Right lobe of liver (tissue), 4 donors: ENCODE data around the gene PI16.

Source experiments
- CTCF ChIP-seq, 4 donors: fragments of 200-600 bp in 3 of 4; fragments of 450-650 bp in 1 of 4; IDR thresholded peaks; one replicate each; pipeline versions ENCODE4 v1.5.1 to v1.8.0; 2016 to 2022; ENCODE audit warnings: antibody characterized with exemption in 4 of 4, mild to moderate bottlenecking in 2 of 4
- POLR2A ChIP-seq: fragments of 450-650 bp; IDR thresholded peaks from one replicate; pipeline ENCODE4 v1.6.1; 2017; ENCODE audit warnings: antibody characterized with exemption, mild to moderate bottlenecking
- donor health status: DM: no; HTN: no; CAD: no.
- donor health status: DM: no; HTN: no; CAD: no.
- donor health status: DM: no; HTN: yes; CAD: no.

- TF ChIP-seq CTCF (IDR thresholded peaks at IDR 0.05) = no peak
- TF ChIP-seq POLR2A = no peak
Observed at GRCh38 chr6:36906539-36907325, 47.8 kb upstream of the PI16 start.
